ENCODE data around the gene MVK.
A peak's percentile ranks its signal among the peaks of the same experiment; 100 is the strongest.

The MVK gene

DNA sequence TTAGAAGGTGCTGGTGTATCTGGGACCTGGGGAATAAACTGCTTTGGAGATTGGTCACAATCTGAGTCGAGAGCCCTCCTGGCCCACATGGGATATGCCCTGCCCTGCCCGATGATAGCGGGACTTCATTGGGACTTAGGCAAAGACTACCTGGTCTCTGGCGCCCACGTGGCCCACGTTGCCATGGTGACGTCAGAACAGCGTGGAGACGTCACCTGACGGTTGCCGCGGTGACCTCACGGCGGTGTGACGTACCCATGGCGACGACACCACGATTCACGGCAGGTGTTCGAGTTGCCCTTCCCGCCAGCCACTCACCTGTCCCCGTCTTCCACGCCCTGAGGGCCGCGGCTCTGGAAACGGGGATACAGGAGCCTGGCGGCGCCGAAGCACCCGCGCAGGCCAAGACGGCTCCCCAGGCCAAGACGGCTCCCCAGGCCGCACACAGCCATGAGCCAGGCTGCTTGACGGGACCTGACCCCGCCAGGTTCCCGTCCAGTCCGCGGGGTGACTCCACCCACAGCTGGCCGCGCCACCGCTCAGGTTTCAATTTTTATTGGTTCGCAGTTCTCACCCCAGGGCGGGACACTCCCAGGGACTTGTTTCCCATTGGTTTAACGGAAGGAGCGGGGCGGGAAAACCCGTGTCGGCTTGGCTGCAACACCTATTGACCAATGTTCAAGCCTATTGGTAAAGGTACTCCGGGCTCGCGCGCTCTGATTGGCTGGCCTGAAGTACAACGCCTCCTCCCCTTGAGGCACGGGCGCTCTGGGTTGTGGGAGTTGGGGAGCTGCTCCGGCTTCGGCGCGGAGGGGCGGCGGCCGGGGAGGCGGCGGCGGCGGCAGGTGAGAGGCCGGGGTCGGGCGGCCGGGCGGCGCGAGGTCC lies at the start of gene MVK, which contains the start of gene MMAB:
Gene MVK, plus strand, starts transcription at position 766 of the 885 bp plus-strand sequence. CDS start 1,029 bp downstream, outside the sequence.
Gene MMAB, minus strand, starts transcription at position 476 of the 885 bp plus-strand sequence. Its CDS starts 24 bp downstream, at position 452.
- DNase-seq (ENCODE audit: low read depth, low spot score): peak; percentile 97

DNA sequence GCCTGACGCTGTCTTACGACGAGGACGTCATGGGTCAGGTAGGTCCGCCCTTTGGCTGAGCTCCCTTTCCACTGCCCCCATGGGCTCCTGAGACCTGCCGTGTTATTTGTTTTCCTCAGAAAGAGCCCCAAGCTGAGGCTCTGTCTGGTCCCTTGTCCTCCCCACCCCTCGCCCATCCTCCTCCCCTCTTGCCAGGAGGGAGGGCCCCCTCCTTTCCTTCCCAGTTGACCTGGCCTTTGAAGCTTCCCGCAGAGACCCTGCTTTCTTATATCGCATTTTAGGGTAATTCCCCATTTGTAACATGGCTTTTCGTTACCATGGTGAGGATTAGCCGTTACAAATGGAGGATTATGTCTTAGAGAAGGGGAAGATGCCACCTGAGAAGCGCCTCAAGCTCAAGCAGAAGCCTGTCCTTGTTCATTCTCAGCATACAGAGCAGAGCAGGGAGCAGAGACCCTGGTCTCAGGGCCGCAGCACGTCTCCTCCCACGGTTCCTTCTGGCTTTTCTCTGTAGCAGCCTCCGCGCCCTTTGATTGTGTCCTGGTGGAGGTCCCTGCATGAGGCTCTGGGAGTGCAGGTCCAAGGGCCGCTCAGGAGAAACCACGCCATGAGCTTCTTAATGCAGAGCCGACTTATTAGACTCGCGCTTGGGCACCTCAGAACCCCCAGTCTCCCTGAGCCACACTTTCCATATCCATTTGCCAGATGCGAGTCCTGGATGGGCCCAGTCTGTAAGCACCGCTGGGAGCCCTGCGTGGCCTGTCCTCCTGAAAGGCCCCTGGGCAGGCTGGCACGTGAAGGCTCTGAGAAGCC lies 48.9 kb upstream of the MVK start:
- DNase-seq (ENCODE audit: low read depth, low spot score): no peak

DNA sequence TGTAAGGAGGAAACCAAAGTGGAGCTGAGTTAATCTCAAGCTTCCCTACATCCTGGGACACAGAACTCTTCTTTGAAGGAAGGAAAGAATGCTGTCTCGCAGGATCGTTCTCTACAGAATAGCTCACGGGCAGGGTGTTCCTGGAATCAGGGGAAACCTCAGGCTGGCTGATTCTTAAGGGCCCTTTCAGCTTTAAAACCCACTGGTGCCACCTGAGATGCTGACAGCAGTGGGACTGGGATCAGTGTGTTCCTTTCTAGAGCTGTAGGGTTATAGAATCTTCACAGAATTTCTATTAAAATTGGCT lies 48.4 kb upstream of the MVK start:
- DNase-seq (ENCODE audit: low read depth, low spot score): no peak

DNA sequence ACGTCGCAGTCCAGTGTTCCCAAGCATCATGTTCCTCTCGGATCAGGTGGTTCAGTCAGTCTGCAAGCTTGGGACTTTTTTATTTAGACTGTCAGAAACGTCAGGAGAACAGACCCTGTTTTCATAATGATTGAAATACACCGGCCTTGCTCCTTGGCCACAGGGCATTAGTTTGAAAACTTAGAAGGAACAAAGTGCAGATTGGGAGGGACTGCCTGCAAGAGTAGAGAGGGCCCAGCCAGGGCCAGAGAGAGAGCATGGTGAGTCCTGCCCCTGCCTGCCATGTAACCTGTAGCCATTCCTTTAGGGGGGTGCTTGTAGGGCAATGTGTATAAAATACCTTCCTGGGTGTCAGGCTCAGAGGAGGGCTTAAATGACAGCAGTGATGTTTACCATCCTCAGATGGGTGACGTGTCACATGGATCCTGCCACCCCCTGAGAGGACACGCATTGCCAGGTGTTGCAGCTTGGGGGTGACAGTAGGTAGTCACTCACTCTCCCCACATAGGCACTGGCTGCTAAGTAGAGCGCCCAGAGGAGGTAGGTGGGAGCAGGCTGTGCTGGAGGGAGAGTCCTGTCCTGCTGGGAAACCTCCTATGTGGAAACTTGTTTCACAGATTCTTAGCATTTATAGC lies 46.0 kb upstream of the MVK start:
- DNase-seq (ENCODE audit: low read depth, low spot score): no peak

GRCh38 chr12:109529691-109530640 lies 43.6 kb upstream of the MVK start:
- no peak for DNase-seq (ENCODE audit: low read depth, low spot score)

GRCh38 chr12:109531411-109531810 lies 42.2 kb upstream of the MVK start:
- no peak for DNase-seq (ENCODE audit: low read depth, low spot score)

DNA sequence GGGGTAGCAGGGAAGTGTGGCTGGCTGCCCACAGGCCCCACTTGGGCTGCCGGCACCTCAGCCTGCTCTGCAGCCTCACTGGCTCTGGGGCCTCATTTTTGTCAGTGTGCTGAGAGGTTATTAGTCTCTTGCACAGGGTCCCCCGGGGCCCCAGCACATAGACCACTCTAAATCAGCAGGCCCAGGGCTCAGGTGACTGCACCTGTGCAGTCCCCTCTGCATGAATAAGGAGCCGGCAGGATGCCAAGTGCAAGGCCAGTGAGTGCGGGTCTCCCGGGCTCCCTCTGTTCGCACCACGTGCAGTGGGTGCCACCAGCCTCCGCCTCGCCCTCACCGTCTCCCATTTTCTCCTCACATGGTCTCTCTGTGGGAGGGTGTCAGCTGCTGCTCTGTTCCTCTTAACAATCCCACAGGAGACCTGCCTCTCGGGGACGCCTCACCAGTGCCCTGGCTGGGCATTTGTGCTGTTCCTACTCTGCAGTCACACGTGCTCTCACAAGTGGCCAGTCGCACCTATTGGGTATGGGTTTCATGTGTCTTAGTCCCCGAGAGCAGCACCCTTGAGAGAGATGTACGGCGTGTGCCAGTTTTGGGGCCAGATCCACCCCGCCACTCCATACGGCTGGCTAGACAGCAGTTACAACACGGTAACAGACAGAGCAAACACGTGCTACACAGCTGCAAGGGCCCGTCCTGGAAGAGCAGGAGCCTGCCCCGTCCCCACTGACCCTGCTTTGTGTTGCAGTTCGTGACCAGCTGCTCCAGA lies 40.7 kb upstream of the MVK start:
- DNase-seq (ENCODE audit: low read depth, low spot score): no peak

GRCh38 chr12:109533487-109533740 lies 40.2 kb upstream of the MVK start:
- no peak for DNase-seq (ENCODE audit: low read depth, low spot score)

- no peak for DNase-seq (ENCODE audit: low read depth, low spot score)
Measured at GRCh38 chr12:109534456-109534855, 39.1 kb upstream of the MVK start.

GRCh38 chr12:109535231-109535862 lies 38.2 kb upstream of the MVK start:
- DNase-seq (ENCODE audit: low read depth, low spot score): no peak

DNA sequence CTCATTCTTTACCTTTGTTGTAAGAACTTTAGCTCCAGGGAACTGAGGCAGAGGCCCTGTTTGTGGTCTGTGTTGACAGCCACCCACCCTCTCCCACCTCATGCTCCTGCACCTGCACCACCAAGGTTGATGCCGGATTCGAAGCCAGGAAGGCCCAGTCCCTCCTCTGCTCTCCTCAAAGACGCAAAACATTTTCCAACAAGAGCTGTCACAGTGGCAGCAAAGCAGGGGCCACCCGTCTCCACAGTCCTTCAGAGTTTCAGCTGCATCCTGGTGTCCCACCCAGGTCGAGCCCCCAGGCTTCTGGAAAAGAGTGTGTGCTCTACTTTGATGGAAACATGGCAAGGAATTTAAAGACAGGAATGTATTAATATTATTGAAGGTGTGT lies 37.7 kb upstream of the MVK start:
- no peak for DNase-seq (ENCODE audit: low read depth, low spot score)

GRCh38 chr12:109537136-109537535 lies 36.5 kb upstream of the MVK start:
- DNase-seq (ENCODE audit: low read depth, low spot score): no peak

GRCh38 chr12:109538191-109538863 lies 35.3 kb upstream of the MVK start:
- DNase-seq (ENCODE audit: low read depth, low spot score): no peak

DNA sequence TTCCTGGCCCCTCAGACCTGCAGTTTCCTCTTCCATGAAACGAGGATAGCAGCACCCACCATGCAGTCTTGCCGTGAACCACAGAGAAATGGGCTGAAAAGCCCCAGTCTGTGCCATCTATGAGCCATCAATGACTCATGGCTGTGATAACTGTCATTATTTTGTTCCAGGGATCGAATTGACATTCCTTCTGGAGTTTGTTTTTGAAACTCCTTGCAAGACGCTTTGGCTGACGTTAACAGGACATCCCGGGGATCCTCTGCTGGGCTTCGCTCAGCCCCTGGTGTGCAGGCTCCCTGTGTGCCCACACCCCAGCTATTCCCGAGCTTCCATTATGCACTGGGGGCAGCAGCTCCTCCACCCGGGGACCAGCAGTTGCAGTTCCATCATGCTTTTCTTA lies 34.1 kb upstream of the MVK start:
- DNase-seq (ENCODE audit: low read depth, low spot score): no peak

GRCh38 chr12:109540526-109541412 lies 32.8 kb upstream of the MVK start:
- no peak for DNase-seq (ENCODE audit: low read depth, low spot score)

DNA sequence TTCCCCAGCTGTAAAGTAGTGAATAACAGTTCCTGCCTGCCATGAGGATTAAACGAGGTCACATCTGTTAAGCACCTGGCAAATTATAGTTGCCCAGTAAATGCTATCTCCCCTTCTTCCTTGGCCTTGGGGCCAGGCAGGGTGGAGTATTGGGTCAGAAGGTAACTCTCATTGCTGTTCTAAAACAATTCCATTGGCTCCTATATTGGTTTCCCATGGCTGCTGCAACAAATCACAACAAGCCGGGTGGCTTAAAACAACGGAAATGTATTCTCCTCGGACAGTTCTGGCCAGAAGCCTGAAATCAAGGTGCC lies 32.2 kb upstream of the MVK start:
- DNase-seq (ENCODE audit: low read depth, low spot score): no peak

- DNase-seq (ENCODE audit: low read depth, low spot score): no peak
Measured at GRCh38 chr12:109542014-109542413, 31.6 kb upstream of the MVK start.

GRCh38 chr12:109542876-109543275 lies 30.7 kb upstream of the MVK start:
- no peak for DNase-seq (ENCODE audit: low read depth, low spot score)
